MG63 (cell line): Measurements from ENCODE around the gene NFATC2. TPM values are rescaled to one million over a fixed set of nuclear protein-coding genes. Genes with fewer than 3 reads are reported as not detected.

Experiments
- DNase-seq: peaks from one replicate; pipeline ENCODE4 v3.0.0-alpha.2; 2020
- H3K27me3 ChIP-seq: fragments of 250-450 bp; sonication (Bioruptor Pico); 2 replicates; pipeline ENCODE4 v1.5.1; 2020; ENCODE audit warnings: mild to moderate bottlenecking, moderate library complexity
- H3K36me3 ChIP-seq: fragments of 250-450 bp; sonication (Bioruptor Pico); 2 replicates; pipeline ENCODE4 v1.5.1; 2020; ENCODE audit warnings: mild to moderate bottlenecking, moderate library complexity
- H3K4me3 ChIP-seq: fragments of 250-450 bp; sonication (Bioruptor Pico); 2 replicates; pipeline ENCODE4 v1.5.1; 2020; ENCODE audit warnings: mild to moderate bottlenecking, moderate library complexity
- H3K9me3 ChIP-seq: fragments of 250-450 bp; sonication (Bioruptor Pico); 2 replicates; pipeline ENCODE4 v1.5.1; 2020; ENCODE audit warnings: mild to moderate bottlenecking, moderate library complexity
- total RNA-seq: library from RNA; depleted of rRNA; stranded (reverse); fragments of >200 nt; shearing (Covaris generic); gene quantifications from 2 replicates; pipeline ENCODE4 v1.2.3, GENCODE V29; 2014; ENCODE audit warnings: low replicate concordance

Gene NFATC2
- total RNA-seq, 1 experiment from 2014 or later: not detected

DNA sequence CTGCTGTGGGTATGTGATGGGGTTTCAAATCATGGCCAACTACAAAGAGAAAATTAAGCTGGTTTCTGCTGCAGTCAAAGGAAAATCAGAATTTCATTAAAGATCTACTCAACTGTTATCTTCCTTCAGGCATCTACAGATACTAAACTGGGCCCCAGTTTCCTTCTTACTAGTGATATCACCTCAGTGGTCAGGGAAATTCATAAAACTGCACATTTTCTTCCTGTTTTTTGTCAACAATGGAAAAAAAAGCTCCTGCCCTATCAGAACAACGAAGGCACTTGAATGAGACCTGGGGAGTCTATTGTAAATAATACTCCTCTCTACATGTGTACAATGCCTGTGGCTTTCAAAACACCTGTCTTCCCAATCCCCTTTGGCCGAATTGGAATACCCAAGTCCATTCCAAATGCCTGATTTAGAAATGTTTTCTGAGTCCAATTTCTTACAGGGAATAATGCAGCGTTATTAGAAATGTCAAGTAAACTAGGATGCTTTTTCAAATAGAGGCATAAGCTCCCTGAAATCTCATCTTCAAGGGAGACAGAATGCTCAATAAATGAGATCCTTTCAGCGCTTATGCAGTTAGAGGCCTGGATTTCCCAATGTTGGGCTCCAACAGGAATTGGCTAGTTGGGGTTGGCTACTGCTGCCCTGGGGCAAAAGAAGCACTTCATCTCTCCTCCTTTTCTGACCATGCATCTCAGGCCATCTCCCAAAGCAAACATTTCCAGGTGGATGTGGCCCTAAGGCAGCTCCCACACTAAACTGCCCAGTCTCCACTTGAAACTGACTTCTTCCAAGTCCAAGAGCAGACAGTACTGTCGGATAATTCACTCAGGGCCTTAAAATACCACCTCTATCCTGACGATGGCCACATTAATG lies 143.3 kb downstream of the NFATC2 start:
- Histone ChIP-seq H3K4me3 (no peak overlapping the region), H3K27me3 (no peaks in the 10 kb centered on the region), H3K36me3 (no peaks in the 10 kb centered on the region), H3K9me3 (no peaks in the 10 kb centered on the region)
- DNase-seq: no peak

DNA sequence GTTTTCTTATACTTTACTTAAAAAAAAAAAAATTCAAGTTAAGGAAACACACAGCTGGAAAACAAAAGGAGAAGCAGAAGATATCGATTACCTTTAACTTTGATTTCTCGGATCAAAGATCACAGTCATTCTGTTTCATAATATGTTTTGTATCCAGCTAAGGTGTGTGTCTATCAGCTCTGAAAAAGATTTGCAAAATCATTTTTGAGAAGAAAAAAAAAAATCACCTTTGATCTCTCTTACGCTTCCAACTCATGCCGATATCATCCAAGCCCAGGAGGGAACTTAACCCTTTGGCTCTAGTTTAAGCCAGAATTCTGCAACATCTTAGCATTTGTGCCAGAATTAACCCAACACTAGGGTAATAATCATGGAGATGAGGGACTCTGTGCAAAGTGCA lies 144.0 kb downstream of the NFATC2 start:
- no peak for DNase-seq
- H3K36me3 ChIP-seq: no peaks in the 10 kb centered on the region

DNA sequence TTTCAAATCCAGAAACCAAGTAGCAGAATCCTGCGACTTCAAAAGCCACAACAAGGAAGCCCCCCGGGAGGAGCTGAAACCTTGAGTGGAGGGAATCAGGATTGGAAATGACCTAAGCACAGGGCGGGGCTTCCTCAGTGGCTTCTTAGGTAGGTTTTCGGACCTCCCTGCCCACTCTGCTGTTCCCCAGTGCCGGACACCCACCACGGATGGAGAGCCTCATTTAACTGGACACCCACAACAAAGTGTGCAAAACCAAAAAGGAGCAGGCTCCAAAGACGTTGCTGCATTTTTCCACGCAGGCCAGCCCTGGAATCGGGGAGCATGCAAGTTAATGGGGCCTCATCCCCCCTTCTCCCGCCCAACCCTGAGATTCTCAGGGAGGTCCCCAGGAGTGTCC lies 144.4 kb downstream of the NFATC2 start:
- no peaks in the 10 kb centered on the region for H3K27me3 ChIP-seq
- DNase-seq: no peak
- no peak overlapping the region for H3K4me3 ChIP-seq
- no peaks in the 10 kb centered on the region for H3K36me3 ChIP-seq
- no peaks in the 10 kb centered on the region for H3K9me3 ChIP-seq

More for the DNA sequence above, 144.0 kb downstream of the NFATC2 start:
- H3K27me3 ChIP-seq: no peaks in the 10 kb centered on the region
- no peaks in the 10 kb centered on the region for H3K9me3 ChIP-seq
- H3K4me3 ChIP-seq: no peak overlapping the region

DNA sequence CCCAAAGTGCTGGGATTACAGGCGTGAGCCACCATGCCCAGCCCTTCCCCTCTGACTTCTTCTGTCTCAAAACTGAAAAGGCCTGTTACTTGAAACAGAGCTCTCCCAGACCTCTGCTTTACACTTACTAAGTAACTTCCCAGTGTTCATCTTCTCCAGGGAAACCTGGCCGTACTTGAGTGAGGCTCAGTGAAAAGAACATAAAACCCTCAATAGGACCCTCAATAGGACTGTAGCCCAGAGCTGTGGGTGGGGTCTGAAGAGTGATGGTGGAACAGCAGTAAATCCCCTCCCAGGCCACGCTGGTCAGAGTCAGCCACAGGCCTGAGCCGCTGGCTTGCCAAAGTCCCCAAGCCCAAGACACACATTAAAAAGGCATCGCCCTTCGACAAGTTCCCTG lies 145.4 kb downstream of the NFATC2 start:
- no peak for DNase-seq
- no peaks in the 10 kb centered on the region for H3K27me3 ChIP-seq
- H3K36me3 ChIP-seq: no peaks in the 10 kb centered on the region
- H3K4me3 ChIP-seq: no peak overlapping the region
- H3K9me3 ChIP-seq: no peaks in the 10 kb centered on the region

DNA sequence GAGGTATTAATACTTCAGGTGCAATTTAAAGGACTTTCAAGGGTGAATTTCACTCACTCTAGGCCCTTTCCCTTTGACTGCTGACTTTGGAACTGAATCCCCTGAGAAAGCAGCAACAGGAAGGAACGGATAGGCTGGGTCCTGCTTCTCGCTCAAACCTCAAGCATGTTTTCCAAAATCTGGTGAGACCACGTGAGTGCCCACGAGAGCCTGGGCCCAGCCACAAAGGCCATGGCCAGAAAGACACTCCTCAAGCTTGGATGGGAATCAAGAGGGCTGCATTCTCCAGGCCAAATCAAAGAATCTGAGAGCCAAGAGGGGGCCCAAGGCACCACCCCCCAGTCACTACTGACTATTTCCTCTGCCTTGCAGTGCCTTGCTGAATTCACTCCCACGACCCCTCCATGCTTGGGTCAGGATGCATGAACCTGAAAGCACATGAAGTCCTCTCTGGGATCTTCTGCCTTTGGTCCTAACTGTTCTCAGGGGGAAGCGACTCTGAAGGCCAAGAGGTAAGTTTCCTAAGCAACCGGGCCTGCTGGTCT lies 146.1 kb downstream of the NFATC2 start:
- H3K27me3 ChIP-seq: no peaks in the 10 kb centered on the region
- H3K36me3 ChIP-seq: no peaks in the 10 kb centered on the region
- H3K4me3 ChIP-seq: no peak overlapping the region
- DNase-seq: no peak
- H3K9me3 ChIP-seq: no peaks in the 10 kb centered on the region

DNA sequence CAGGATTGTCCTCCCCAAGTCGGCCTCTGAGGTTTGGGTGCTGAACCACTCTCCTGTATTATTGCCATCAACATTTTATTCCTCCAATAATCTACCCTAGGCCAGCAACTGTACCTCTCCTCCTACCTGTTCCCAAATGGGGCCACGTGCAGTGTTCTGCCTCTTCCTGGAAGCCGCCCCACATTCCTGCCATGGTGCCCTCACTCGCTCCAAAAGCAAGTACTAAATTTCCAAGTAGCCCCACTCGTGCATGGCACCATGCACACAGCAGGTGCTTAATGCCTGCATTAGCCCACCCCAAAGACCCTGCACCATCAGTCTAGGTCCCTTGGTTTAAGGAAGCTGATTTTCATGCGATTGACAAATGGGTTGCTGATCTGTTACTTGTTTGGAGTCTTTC lies 147.8 kb downstream of the NFATC2 start:
- no peaks in the 10 kb centered on the region for H3K36me3 ChIP-seq
- no peak overlapping the region for H3K4me3 ChIP-seq
- no peak for DNase-seq
- no peaks in the 10 kb centered on the region for H3K27me3 ChIP-seq
- no peaks in the 10 kb centered on the region for H3K9me3 ChIP-seq

DNA sequence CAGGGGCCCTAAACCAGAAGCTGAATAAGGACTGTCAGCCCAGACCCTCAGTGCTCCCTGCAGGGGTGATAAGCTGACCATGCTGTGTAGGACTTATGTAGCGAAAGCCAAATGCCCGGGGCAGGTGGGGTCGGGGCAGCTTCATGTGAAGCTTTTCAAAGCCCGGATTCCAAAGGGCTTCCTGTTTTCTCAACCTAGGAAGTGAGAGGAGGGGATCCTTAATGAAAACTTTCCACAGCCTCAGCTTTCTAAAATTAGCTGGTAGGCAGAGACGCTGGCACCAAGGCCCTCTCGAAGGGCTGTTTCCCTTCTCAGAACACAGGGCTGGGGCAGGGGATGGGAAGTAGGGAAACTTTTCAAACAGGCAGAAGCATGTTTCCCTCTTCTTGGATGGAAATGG lies 148.9 kb downstream of the NFATC2 start:
- H3K36me3 ChIP-seq: no peaks in the 10 kb centered on the region
- DNase-seq: no peak
- no peaks in the 10 kb centered on the region for H3K9me3 ChIP-seq
- no peaks in the 10 kb centered on the region for H3K27me3 ChIP-seq
- no peak overlapping the region for H3K4me3 ChIP-seq

DNA sequence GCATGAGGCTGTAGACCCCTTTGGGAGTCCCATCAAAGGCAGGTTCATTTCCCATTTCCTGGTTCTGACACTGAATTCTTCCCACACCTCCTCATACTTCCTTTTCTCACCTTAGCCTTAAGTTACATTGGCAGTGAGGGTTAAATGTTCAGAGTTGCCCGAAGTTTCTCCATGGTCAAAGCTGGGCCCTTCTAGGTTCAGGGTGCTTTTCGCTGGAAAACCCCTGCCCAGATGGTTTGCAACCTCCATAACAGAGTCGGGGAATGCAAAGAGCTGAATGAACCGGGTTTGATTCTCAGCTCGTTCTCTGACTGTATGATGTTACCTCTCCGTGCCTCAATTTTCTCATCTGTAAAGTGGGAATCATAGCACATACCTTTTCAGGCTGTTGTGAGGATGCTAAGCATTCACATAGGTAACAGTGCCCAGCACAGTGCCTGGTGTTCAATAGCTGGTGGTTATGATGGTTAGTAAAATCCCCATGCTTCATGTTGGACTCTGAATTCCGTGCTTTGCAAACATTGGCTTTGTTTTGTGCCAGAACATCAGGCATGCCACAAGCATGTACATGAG lies 149.8 kb downstream of the NFATC2 start:
- Histone ChIP-seq H3K4me3 (no peak overlapping the region), H3K27me3 (no peaks in the 10 kb centered on the region), H3K9me3 (no peaks in the 10 kb centered on the region), H3K36me3 (no peaks in the 10 kb centered on the region)
- no peak for DNase-seq

DNA sequence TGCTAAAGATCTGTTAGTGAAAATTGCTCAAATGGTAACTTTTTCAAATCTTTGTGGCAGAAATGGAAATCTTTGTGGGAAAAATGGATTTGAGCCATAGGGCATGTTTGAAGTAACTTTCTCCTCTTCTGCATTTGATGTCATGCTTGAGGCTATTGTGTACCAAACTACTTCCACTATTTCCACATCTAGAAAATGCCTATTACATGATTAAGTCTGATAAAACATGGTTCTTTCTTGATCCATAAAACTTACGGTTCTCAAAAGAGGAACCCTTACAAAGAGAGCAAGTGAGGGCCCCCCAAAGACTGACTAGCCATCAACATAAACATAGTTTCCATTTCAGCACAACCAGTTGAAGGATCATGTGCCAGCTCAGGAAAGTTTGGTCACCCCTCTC lies 150.6 kb downstream of the NFATC2 start:
- H3K9me3 ChIP-seq: no peaks in the 10 kb centered on the region
- H3K36me3 ChIP-seq: no peaks in the 10 kb centered on the region
- H3K27me3 ChIP-seq: no peaks in the 10 kb centered on the region
- no peak overlapping the region for H3K4me3 ChIP-seq
- DNase-seq: no peak

DNA sequence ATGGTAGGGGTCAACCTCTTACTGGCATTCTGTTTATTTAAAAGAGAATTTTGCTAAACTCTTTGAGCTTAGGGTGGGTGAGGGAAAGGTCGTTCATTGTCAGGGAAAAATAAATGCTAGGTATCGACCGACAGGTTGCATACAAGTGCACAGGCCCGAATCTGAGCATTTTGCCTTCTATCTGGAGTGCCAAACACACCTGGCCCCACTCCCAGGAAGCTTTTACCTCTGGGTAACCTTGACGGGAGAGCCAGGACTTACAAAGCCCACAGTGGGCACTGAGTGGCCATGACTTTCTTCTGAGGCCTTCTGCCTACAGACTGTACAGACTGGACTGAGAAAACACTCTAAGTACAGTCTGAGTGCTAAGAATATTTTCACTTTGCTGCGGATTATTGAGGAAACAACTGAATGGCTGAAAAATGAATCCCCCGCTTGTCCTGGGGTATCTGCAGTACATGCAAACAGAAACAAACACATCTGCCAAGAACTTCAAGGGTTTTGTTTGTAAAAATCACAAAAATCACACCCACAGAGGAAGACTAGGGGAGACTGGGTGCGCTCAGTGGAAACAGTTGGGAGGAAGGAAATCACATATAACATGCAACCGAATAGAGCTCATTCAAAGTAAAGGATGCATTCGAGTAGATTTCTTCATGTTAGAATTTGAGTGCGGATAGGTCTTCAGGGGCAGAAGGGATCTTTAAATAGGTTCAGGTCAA lies 152.8 kb downstream of the NFATC2 start:
- no peak for DNase-seq
- no peaks in the 10 kb centered on the region for H3K9me3 ChIP-seq
- H3K27me3 ChIP-seq: no peaks in the 10 kb centered on the region
- H3K36me3 ChIP-seq: no peaks in the 10 kb centered on the region
- H3K4me3 ChIP-seq: no peak overlapping the region

DNA sequence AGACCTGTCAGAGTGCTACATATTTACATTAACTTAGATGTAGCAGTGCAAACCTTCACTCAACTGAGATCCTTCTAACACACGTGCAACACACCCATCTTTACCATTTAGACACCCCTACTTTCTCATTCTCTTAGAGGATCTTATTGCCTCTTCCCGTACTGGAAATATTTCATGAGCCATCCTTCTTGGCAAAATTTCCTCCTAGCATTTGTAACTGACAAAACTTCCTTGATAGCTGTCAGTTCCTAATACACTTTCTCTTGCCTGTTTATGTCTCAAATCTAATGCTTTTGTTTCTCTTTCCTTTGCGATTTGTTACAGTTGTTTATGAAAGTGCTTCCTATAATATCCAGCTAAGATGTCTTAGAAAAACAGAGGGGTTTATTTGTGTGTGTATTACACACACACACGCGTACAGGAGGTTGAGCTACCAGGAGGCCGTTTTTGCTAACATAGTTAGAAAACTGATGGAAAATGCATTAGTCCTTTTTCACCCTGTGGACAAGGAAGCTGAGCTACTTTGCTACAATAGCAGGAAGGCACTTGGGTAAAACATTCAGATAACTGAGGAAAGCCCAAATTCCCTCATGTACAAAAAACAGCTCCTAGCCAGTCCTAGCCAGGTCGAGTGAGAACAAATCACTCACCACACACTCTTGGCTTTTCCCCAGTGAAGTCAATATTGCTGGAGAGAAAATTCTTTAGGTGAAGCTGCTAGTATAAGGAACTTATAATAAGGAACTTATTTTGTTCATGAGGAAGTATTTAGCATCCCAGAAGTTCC lies 153.6 kb downstream of the NFATC2 start:
- Histone ChIP-seq H3K27me3 (no peaks in the 10 kb centered on the region), H3K4me3 (no peak overlapping the region), H3K9me3 (no peaks in the 10 kb centered on the region), H3K36me3 (no peaks in the 10 kb centered on the region)
- DNase-seq: no peak

DNA sequence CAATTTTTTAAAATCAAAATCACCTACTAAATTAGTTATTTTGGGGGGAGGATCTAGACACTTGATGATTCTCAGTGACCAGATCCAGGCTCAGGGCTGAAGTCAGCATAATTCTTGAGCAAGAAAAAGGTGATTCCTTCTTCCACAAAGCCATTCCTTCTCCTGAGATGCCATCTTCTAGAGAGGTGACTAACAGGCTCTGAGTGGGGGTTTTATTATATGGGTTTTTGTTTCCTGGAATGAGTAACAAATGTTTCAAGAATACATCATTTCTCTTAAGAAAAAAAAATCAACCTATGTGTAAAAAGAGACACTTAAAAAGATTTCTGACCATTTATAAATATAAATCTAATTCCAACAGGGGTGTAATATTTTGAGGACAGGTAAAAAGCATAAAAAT lies 154.3 kb downstream of the NFATC2 start:
- Histone ChIP-seq H3K4me3 (no peak overlapping the region), H3K36me3 (no peaks in the 10 kb centered on the region), H3K27me3 (no peaks in the 10 kb centered on the region), H3K9me3 (no peaks in the 10 kb centered on the region)
- no peak for DNase-seq

DNA sequence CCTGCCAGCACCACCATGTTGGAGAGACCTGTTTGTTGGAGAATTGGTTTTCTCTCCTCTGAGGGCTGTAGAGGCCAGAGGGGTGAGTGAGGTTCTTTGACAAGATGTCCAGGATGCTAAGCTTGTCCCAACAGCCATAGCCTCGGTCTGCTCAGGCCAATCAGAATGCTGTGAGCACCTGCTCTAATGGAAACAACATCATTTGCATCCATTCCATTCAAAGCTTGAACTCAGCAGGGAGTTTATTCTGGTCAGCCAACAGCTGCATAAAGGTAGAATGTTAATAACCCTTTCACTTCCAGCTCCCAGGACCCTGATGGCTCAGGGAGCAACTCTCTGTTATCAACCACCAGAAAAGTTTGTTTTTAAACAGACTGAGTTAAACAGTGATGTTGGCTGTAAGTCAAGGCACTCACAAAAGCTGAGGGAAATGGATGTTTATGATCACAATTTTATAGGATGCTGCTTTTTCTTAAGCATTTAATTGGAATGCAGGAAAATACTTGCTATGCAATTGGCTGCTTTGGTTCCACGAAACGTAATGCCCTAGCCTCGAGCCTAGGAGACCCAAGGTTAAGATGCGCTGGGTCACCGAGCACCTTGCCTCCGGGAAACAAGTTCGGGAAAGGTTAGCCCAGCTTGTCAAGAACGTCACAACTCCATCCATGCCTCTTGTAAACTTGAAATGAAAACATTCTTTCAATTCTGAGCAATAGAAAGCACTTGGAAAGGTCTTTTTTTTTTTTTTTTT lies 155.2 kb downstream of the NFATC2 start:
- no peak for DNase-seq
- Histone ChIP-seq H3K36me3 (no peaks in the 10 kb centered on the region), H3K27me3 (no peaks in the 10 kb centered on the region), H3K4me3 (no peak overlapping the region), H3K9me3 (no peaks in the 10 kb centered on the region)

DNA sequence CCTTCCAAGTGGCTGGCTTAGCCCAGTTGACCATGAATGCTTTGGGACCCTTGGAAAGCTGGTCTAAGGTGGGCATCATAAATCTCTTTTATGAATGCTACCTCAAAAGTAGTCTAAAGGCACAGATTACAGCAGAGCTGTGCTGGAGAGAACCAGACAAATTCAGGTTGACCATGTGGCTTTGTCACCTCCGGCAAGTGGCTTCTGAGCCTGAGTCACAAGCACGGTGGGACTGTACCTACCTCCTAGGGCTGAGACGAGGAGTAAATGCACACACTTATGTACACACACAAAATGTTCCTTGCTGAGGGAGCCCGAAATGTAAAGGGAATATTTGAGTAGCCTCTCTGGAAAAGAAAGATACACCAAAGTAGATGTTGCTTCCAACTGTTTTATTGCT lies 155.9 kb downstream of the NFATC2 start:
- Histone ChIP-seq H3K36me3 (no peaks in the 10 kb centered on the region), H3K4me3 (no peak overlapping the region), H3K9me3 (no peaks in the 10 kb centered on the region), H3K27me3 (no peaks in the 10 kb centered on the region)
- no peak for DNase-seq

DNA sequence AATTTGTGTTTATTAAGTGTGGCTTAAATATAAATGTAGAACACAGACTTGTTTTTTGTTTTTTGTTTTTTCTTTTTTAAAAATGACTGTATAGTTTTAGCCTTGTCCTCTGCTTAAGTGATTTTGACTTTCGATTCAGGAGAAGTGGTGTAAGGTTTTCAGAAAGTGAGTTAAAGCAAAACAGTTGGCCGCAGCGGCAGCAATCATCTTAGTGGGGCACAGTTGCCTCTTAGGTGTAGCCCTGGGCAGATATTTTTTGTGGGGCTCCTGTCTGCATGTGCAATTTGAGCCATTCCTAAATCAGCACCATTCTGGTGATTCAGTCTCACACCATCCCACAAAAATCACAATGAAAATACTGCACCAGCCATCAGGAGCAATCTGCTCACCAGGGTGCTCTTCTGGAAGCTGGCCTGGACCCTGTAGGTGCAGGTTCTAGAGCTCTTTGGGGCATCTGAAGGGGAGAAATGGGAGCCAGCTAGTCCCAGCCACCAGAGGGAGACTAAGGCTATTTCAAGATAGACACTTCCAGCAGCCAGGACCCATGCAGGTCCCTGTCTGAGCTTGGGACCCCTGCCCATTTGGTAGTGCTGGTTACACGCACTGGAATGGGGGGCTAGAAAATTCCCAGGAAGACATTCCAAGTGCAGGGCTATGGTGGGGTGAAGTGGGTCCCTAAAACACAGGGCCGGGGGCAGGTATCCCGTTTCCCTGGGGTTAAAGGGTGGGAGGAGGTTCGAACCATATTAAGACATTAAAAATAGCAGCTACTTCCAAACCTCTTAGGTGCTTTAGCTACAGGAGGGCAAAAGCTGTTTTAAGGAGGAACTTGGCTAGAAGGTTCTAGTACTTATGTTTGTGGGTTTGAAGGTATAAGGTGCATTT lies 156.6 kb downstream of the NFATC2 start:
- DNase-seq: peak; percentile 28
- no peaks in the 10 kb centered on the region for H3K36me3 ChIP-seq
- H3K9me3 ChIP-seq: no peaks in the 10 kb centered on the region
- no peaks in the 10 kb centered on the region for H3K27me3 ChIP-seq
- H3K4me3 ChIP-seq: no peak overlapping the region
